IMR-90 (cell line): ENCODE data around the gene CYRIA. TPM values are rescaled to one million over a fixed set of nuclear protein-coding genes. Genes with fewer than 3 reads are reported as not detected.

Source experiments
- ATAC-seq: fragments of 200-7000 bp; cut with Tn5 transposase; 2 replicates; pipeline ENCODE4 v1.9.1; 2020; ENCODE audit warnings: low read depth, mild to moderate bottlenecking, moderate library complexity
- BruUV-seq: library from RNA; stranded (reverse); fragments of 400-500 nt; replicated peaks from 2 replicates; lab custom pipeline; 2021; lab: Mats Ljungman, UMichigan
- CTCF ChIA-PET: fragments of 300-600 bp; formaldehyde crosslinking; extraction: SDS; loops from one replicate; lab custom pipeline; 2021; ENCODE audit warnings: antibody characterized with exemption; lab: Yijun Ruan, JAX
- POLR2A ChIA-PET: fragments of 300-600 bp; sonication (Branson Sonifier 250); formaldehyde crosslinking; loops from one replicate; lab custom pipeline; 2022; ENCODE audit warnings: antibody characterized with exemption; ENCODE audit not compliant: unreplicated experiment; lab: Charles Lee
- DNase-seq: peaks from one replicate; pipeline ENCODE4 v3.0.0; 2013
- H2AFZ ChIP-seq: replicated peaks from 2 replicates; pipeline ENCODE3; 2013; ENCODE audit warnings: low read length, mild to moderate bottlenecking; ENCODE audit not compliant: poor library complexity
- H2AK5ac ChIP-seq: 2 replicates; pipeline ENCODE4 v1.6.1; 2013; ENCODE audit warnings: low read depth, low read length, inconsistent platforms
- H2AK9ac ChIP-seq: replicated peaks from 2 replicates; pipeline ENCODE3; 2013; ENCODE audit warnings: mild to moderate bottlenecking, low read depth, low read length, moderate library complexity; ENCODE audit not compliant: poor library complexity
- H2BK120ac ChIP-seq: 2 replicates; pipeline ENCODE4 v1.6.1; 2013; ENCODE audit warnings: low read depth, low read length, inconsistent platforms
- H2BK15ac ChIP-seq: 3 replicates; pipeline ENCODE4 v1.6.1; 2013; ENCODE audit warnings: low read depth, low read length, inconsistent platforms
- H2BK20ac ChIP-seq: 2 replicates; pipeline ENCODE4 v1.6.1; 2013; ENCODE audit warnings: low read depth, mild to moderate bottlenecking, inconsistent platforms, low read length, moderate library complexity
- H2BK5ac ChIP-seq: 2 replicates; pipeline ENCODE4 v1.6.1; 2013; ENCODE audit warnings: mild to moderate bottlenecking, low read depth, low read length, inconsistent platforms; ENCODE audit not compliant: poor library complexity, severe bottlenecking
- H3K14ac ChIP-seq: replicated peaks from 2 replicates; pipeline ENCODE4 v1.6.1; 2013; ENCODE audit warnings: low read depth, low read length, inconsistent platforms
- H3K18ac ChIP-seq: 2 replicates; pipeline ENCODE4 v1.6.1; 2013; ENCODE audit warnings: low read depth, low read length, control low read depth
- H3K23ac ChIP-seq: 2 replicates; pipeline ENCODE4 v1.6.1; 2013; ENCODE audit warnings: low read depth, low read length, inconsistent platforms
- H3K27ac ChIP-seq: 2 replicates; pipeline ENCODE4 v1.5.1; 2013; ENCODE audit warnings: mild to moderate bottlenecking, control low read depth, low read length; ENCODE audit not compliant: insufficient read depth
- H3K27me3 ChIP-seq: 2 replicates; pipeline ENCODE4 v1.6.1; 2013; ENCODE audit warnings: low read length; ENCODE audit not compliant: control insufficient read depth, insufficient read depth
- H3K36me3 ChIP-seq: 2 replicates; pipeline ENCODE4 v1.6.1; 2013; ENCODE audit warnings: low read length, mixed read lengths; ENCODE audit not compliant: control insufficient read depth, insufficient read depth
- H3K4ac ChIP-seq: 2 replicates; pipeline ENCODE4 v1.6.1; 2013; ENCODE audit warnings: low read depth, low read length, inconsistent platforms
- H3K4me1 ChIP-seq: 2 replicates; pipeline ENCODE4 v1.6.1; 2013; ENCODE audit warnings: low read length, mixed read lengths; ENCODE audit not compliant: control insufficient read depth, insufficient read depth
- H3K4me2 ChIP-seq: 2 replicates; pipeline ENCODE4 v1.6.1; 2013; ENCODE audit warnings: low read depth, mild to moderate bottlenecking, control low read depth, low read length, moderate library complexity
- H3K4me3 ChIP-seq: 2 replicates; pipeline ENCODE4 v1.5.1; 2013; ENCODE audit warnings: low read depth, mild to moderate bottlenecking, control low read depth, low read length, moderate library complexity; ENCODE audit not compliant: insufficient read depth
- H3K56ac ChIP-seq: 2 replicates; pipeline ENCODE4 v1.6.1; 2013; ENCODE audit warnings: low read length, inconsistent platforms; ENCODE audit not compliant: insufficient read depth; ENCODE audit errors: extremely low read depth
- H3K79me1 ChIP-seq, 2 experiments: 2 replicates each; pipeline ENCODE4 v1.6.1; 2013; ENCODE audit warnings: low read length in 2 of 2, inconsistent platforms in 1 of 2, low read depth in 1 of 2
- H3K9ac ChIP-seq: 2 replicates; pipeline ENCODE4 v1.6.1; 2013; ENCODE audit warnings: low read depth, low read length, control low read depth
- H3K9me1 ChIP-seq: 2 replicates; pipeline ENCODE4 v1.6.1; 2013; ENCODE audit warnings: low read length, inconsistent platforms; ENCODE audit not compliant: insufficient read depth
- H3K9me3 ChIP-seq: 2 replicates; pipeline ENCODE4 v1.6.1; 2013; ENCODE audit warnings: low read length; ENCODE audit not compliant: control insufficient read depth, insufficient read depth
- H4K20me1 ChIP-seq: 2 replicates; pipeline ENCODE4 v1.6.1; 2013; ENCODE audit warnings: low read length, inconsistent platforms; ENCODE audit not compliant: insufficient read depth
- H4K5ac ChIP-seq: 2 replicates; pipeline ENCODE4 v1.6.1; 2013; ENCODE audit warnings: mild to moderate bottlenecking, low read depth, low read length, control low read depth
- H4K8ac ChIP-seq, 2 experiments: 2 replicates each; pipeline ENCODE4 v1.6.1; 2013; ENCODE audit warnings: low read depth in 2 of 2, low read length in 2 of 2, control low read depth in 1 of 2, inconsistent platforms in 1 of 2
- H4K91ac ChIP-seq: 2 replicates; pipeline ENCODE4 v1.6.1; 2013; ENCODE audit warnings: low read depth, low read length, inconsistent platforms; ENCODE audit not compliant: insufficient read depth
- BHLHE40 ChIP-seq: fragments of 150-350 bp; IDR thresholded peaks from 2 replicates; pipeline ENCODE4 v1.6.1; 2016; ENCODE audit warnings: mild to moderate bottlenecking, low read depth, low read length
- CEBPB ChIP-seq: IDR thresholded peaks from 2 replicates; pipeline ENCODE4 v1.6.1; 2012; ENCODE audit warnings: low read depth, low read length, improper control_type of control experiment
- CHD1 ChIP-seq: IDR thresholded peaks from 2 replicates; pipeline ENCODE4 v1.6.1; 2012; ENCODE audit warnings: low read depth, low read length, improper control_type of control experiment
- CTCF ChIP-seq: conservative IDR thresholded peaks from 2 replicates; pipeline ENCODE4 v1.5.1; 2012; ENCODE audit warnings: mild to moderate bottlenecking, low read depth, low read length, improper control_type of control experiment
- ELK1 ChIP-seq: fragments of 150-350 bp; IDR thresholded peaks from 2 replicates; pipeline ENCODE4 v1.6.1; 2016; ENCODE audit warnings: low read depth, mild to moderate bottlenecking, low read length, moderate library complexity, borderline replicate concordance
- FOS ChIP-seq: fragments of 150-350 bp; IDR thresholded peaks from 2 replicates; pipeline ENCODE4 v1.6.1; 2016; ENCODE audit warnings: low read depth, low read length
- MAFK ChIP-seq: IDR thresholded peaks from 2 replicates; pipeline ENCODE4 v1.6.1; 2012; ENCODE audit warnings: low read depth, low read length, improper control_type of control experiment
- MAZ ChIP-seq: IDR thresholded peaks from 2 replicates; pipeline ENCODE4 v1.6.1; 2012; ENCODE audit warnings: low read depth, mild to moderate bottlenecking, low read length, improper control_type of control experiment, moderate library complexity, borderline replicate concordance
- MXI1 ChIP-seq: IDR thresholded peaks from 2 replicates; pipeline ENCODE4 v1.6.1; 2012; ENCODE audit warnings: low read depth, mild to moderate bottlenecking, low read length, moderate library complexity, borderline replicate concordance
- NFE2L2 ChIP-seq: fragments of 150-350 bp; IDR thresholded peaks from 2 replicates; pipeline ENCODE4 v1.6.1; 2016; ENCODE audit warnings: low read depth, mild to moderate bottlenecking, low read length
- POLR2A ChIP-seq: IDR thresholded peaks from 2 replicates; pipeline ENCODE4 v1.6.1; 2012; ENCODE audit warnings: mild to moderate bottlenecking, low read depth, low read length
- RAD21 ChIP-seq: IDR thresholded peaks from 2 replicates; pipeline ENCODE4 v1.6.1; 2012; ENCODE audit warnings: low read length, improper control_type of control experiment
- RCOR1 ChIP-seq: IDR thresholded peaks from 2 replicates; pipeline ENCODE4 v1.6.1; 2012; ENCODE audit warnings: mild to moderate bottlenecking, low read length, improper control_type of control experiment; ENCODE audit not compliant: insufficient replicate concordance
- RFX5 ChIP-seq: IDR thresholded peaks from 2 replicates; pipeline ENCODE4 v1.8.0; 2012; ENCODE audit warnings: low read depth, mild to moderate bottlenecking, low read length, moderate library complexity
- SMC3 ChIP-seq: fragments of 150-350 bp; IDR thresholded peaks from 2 replicates; pipeline ENCODE4 v1.6.1; 2016; ENCODE audit warnings: low read depth, mild to moderate bottlenecking, antibody characterized with exemption, low read length, moderate library complexity
- USF2 ChIP-seq: fragments of 150-350 bp; IDR thresholded peaks from 2 replicates; pipeline ENCODE4 v1.6.1; 2017; ENCODE audit warnings: mild to moderate bottlenecking, antibody characterized with exemption, low read length, low read depth
- WGBS, 2 experiments: methylation state at CpG; one replicate each; pipeline versions ENCODE4 v1.1.5 to v1.1.7; 2013; ENCODE audit warnings: missing lambda C conversion rate in 2 of 2; ENCODE audit not compliant: insufficient read length in 1 of 2; ENCODE audit errors: extremely low coverage in 2 of 2; 5-methylcytosine and 5-hydroxymethylcytosine counted together
- dilution Hi-C: fragments of 300-500 bp; cut with HindIII; formaldehyde crosslinking; loops from one replicate; pipeline ENCODE4 v1.14.3; 2018; ENCODE audit warnings: low sequenced_read_pairs; ENCODE audit not compliant: unreplicated experiment
- in situ Hi-C: fragments of 300-500 bp; cut with MboI; formaldehyde crosslinking; loops from 3 replicates; pipeline ENCODE4 v1.14.3; 2019; ENCODE audit warnings: low sequenced_read_pairs, inconsistent platforms, mixed read lengths
- intact Hi-C: fragments of 100-400 bp; cut with micrococcal nuclease; formaldehyde crosslinking; loops from 2 replicates; pipeline ENCODE4 v1.10.0; 2022
- polyA plus RNA-seq, 3 experiments: library from polyadenylated mRNA; depleted of rRNA; stranded (reverse); fragments of >200 nt; gene quantifications; 2 replicates each; pipeline ENCODE4 v1.2.3, GENCODE V29; 2012; ENCODE audit warnings: low replicate concordance in 1 of 3
- total RNA-seq: library from RNA; depleted of rRNA; stranded (reverse); fragments of >200 nt; gene quantifications from 2 replicates; pipeline ENCODE4 v1.2.3, GENCODE V29; 2012

Gene CYRIA
- total and polyA plus RNA-seq, 2 of the 4 experiments (the other 2 are of a cell fraction), result 1.7 to 3.8 TPM

DNA sequence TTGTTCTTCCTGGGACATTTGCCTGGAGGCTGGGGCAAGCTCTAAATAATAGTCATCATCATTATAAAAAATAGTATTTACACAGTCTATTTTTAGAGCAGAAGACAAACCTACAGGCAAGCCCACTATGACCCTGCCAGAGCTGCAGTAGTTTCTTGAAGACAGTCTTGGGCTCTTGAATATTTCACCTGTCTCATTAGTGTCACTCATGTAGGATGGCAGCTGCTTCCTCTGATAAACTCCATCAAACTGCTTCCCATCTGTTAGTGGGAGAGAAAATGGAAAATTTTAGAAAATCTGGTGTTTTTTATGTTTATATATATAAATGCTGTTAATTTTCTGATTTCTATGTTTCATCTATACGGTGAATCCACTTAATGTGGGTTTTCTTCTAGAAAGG, 8.5 kb upstream of the CYRIA start:
- no peaks in the 10 kb centered on the region for H3K9me1 ChIP-seq
- H3K79me1 ChIP-seq, result no peaks in the 10 kb centered on the region
- POLR2A ChIA-PET, result no interaction called here
- H3K56ac ChIP-seq, result no peak overlapping the region
- no peaks in the 10 kb centered on the region for H4K20me1 ChIP-seq
- no peak overlapping the region for H4K8ac ChIP-seq
- CTCF ChIA-PET, result no interaction called here
- H4K5ac ChIP-seq, result no peak overlapping the region
- H3K18ac ChIP-seq, result no peak overlapping the region
- no peak overlapping the region for H3K23ac ChIP-seq
- H2AK9ac ChIP-seq, result no peak overlapping the region
- H2AK5ac ChIP-seq, result no peak overlapping the region
- H3K27ac ChIP-seq, result no peak overlapping the region
- dilution Hi-C loops, result no loop called here
- no peak overlapping the region for H4K91ac ChIP-seq
- no peak overlapping the region for H3K14ac ChIP-seq
- H3K4ac ChIP-seq, result no peak overlapping the region
- intact Hi-C loops, result no loop called here
- WGBS, 2 experiments, result no CpG with 5 or more reads among the region's 1 CpG
- H3K4me2 ChIP-seq, result no peak overlapping the region
- DNase-seq (no peak), ATAC-seq (no peak)
- H2BK15ac ChIP-seq, result no peak overlapping the region
- H3K36me3 ChIP-seq, result no peaks in the 10 kb centered on the region
- H3K9me3 ChIP-seq, result no peaks in the 10 kb centered on the region
- H3K4me1 ChIP-seq, result no peaks in the 10 kb centered on the region
- H2BK5ac ChIP-seq, result no peak overlapping the region
- H3K27me3 ChIP-seq, result peaks cover 7% of the 10 kb centered on the region; the same call in 1 of the 2 replicates
- no TSS peak for BruUV-seq
- H2BK120ac ChIP-seq, result no peak overlapping the region
- no peak overlapping the region for H2AFZ ChIP-seq
- TF ChIP-seq BHLHE40, result no peak
- TF ChIP-seq CHD1, result no peak
- no peak for TF ChIP-seq RFX5
- no peak for TF ChIP-seq MXI1
- TF ChIP-seq RCOR1, result no peak
- no peak for TF ChIP-seq MAFK
- no peak for TF ChIP-seq NFE2L2
- TF ChIP-seq CTCF, result no peak
- TF ChIP-seq USF2, result no peak
- no peak for TF ChIP-seq POLR2A
- no peak for TF ChIP-seq SMC3
- TF ChIP-seq MAZ, result no peak
- TF ChIP-seq RAD21, result no peak
- no peak for TF ChIP-seq CEBPB
- no peak for TF ChIP-seq ELK1
- TF ChIP-seq FOS, result no peak
- in situ Hi-C loops, result no loop called here
- no peak overlapping the region for H3K9ac ChIP-seq
- H3K4me3 ChIP-seq, result no peak overlapping the region
- H2BK20ac ChIP-seq, result no peak overlapping the region
